Osteocyte (in vitro differentiated cells): Measurements from ENCODE around the gene GRIK4. TPM values are rescaled to one million over a fixed set of nuclear protein-coding genes. Genes with fewer than 3 reads are reported as not detected.

Source experiments
- DNase-seq: peaks from one replicate; pipeline ENCODE4 v3.0.0; 2021; ENCODE audit warnings: mixed read lengths; ENCODE audit not compliant: unreplicated experiment; ENCODE audit errors: extremely low spot score
- H3K27ac Mint-ChIP-seq: one replicate; pipeline ENCODE4 v1.8.0; 2021; ENCODE audit warnings: mild to moderate bottlenecking, mixed read lengths; ENCODE audit not compliant: unreplicated experiment
- H3K27me3 Mint-ChIP-seq: one replicate; pipeline ENCODE4 v1.8.0; 2021; ENCODE audit warnings: mixed read lengths; ENCODE audit not compliant: unreplicated experiment
- H3K36me3 Mint-ChIP-seq: one replicate; pipeline ENCODE4 v1.8.0; 2021; ENCODE audit warnings: mixed read lengths; ENCODE audit not compliant: unreplicated experiment
- H3K4me1 Mint-ChIP-seq: one replicate; pipeline ENCODE4 v1.8.0; 2021; ENCODE audit warnings: mixed read lengths; ENCODE audit not compliant: unreplicated experiment
- H3K4me3 Mint-ChIP-seq: one replicate; pipeline ENCODE4 v1.8.0; 2021; ENCODE audit warnings: mild to moderate bottlenecking, moderate library complexity, mixed read lengths; ENCODE audit not compliant: unreplicated experiment
- H3K9me3 Mint-ChIP-seq: one replicate; pipeline ENCODE4 v1.8.0; 2021; ENCODE audit warnings: mixed read lengths; ENCODE audit not compliant: unreplicated experiment
- total RNA-seq: library from RNA; stranded (reverse); gene quantifications from 2 replicates; pipeline ENCODE4 v1.2.1, GENCODE V29; 2021
- TF ChIP-seq, protein P1 (sequence below): fragments of 200-600 bp; sonication (generic); IDR thresholded peaks from 2 replicates; pipeline ENCODE4 v1.5.0; 2021; ENCODE audit warnings: antibody characterized with exemption, mild to moderate bottlenecking, moderate library complexity

GRIK4 gene
- total RNA-seq, 1 donor from 2014 or later = 0.11 TPM

GRCh38 chr11:120890609-120891320 lies 379.2 kb downstream of the GRIK4 start:
- Mint-ChIP-seq H3K36me3 (no peaks in the 10 kb centered on the region), H3K4me1 (no peaks in the 10 kb centered on the region), H3K9me3 (no peaks in the 10 kb centered on the region), H3K27ac (no peak overlapping the region), H3K4me3 (no peak overlapping the region), H3K27me3 (peaks cover 3% of the 10 kb centered on the region)
- DNase-seq = no peak
- TF ChIP-seq, protein P1, sequence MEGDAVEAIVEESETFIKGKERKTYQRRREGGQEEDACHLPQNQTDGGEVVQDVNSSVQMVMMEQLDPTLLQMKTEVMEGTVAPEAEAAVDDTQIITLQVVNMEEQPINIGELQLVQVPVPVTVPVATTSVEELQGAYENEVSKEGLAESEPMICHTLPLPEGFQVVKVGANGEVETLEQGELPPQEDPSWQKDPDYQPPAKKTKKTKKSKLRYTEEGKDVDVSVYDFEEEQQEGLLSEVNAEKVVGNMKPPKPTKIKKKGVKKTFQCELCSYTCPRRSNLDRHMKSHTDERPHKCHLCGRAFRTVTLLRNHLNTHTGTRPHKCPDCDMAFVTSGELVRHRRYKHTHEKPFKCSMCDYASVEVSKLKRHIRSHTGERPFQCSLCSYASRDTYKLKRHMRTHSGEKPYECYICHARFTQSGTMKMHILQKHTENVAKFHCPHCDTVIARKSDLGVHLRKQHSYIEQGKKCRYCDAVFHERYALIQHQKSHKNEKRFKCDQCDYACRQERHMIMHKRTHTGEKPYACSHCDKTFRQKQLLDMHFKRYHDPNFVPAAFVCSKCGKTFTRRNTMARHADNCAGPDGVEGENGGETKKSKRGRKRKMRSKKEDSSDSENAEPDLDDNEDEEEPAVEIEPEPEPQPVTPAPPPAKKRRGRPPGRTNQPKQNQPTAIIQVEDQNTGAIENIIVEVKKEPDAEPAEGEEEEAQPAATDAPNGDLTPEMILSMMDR = no peak

DNA sequence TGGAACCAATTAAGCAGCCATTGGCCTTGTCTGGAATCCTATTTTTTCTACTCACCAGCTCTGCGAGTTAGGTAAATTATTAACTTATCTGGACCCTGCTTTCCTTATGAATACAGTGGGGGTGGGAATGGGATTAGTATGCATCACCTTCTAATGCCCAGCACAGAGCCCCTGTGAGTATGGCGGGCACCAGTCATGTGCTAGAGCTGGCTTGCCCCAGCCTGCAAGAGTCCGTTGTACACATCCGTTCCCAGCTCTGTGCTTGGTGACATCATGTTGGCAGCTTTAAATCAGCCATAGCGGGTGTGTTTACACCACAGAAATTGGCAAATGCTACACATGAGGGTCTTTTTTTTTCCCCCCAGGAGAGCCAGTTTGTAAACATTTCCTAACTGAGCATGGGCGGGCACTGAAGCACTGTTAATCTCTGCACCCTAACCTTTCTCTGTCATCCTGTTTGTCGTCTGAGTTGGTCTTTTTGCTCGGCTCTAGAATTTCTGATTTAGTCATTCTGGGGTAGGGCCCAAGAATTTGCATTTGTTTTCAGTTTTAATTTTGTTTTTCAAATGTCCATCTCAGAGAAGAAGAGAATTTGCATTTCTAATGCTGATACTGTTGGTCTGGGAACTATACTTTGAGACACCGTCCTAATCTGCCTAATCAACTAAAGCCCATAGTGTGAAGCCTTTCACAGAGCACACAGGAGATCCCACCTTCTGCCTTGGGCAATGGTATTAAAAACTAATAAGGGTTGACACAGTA lies 382.1 kb downstream of the GRIK4 start:
- TF ChIP-seq, protein P1 = no peak
- H3K4me3 Mint-ChIP-seq = no peak overlapping the region
- no peaks in the 10 kb centered on the region for H3K9me3 Mint-ChIP-seq
- H3K4me1 Mint-ChIP-seq = no peaks in the 10 kb centered on the region
- H3K36me3 Mint-ChIP-seq = no peaks in the 10 kb centered on the region
- no peak for DNase-seq
- peaks cover 3% of the 10 kb centered on the region for H3K27me3 Mint-ChIP-seq
- no peak overlapping the region for H3K27ac Mint-ChIP-seq

- H3K27ac Mint-ChIP-seq = no peak overlapping the region
- H3K9me3 Mint-ChIP-seq = no peaks in the 10 kb centered on the region
- H3K36me3 Mint-ChIP-seq = no peaks in the 10 kb centered on the region
- H3K4me3 Mint-ChIP-seq = no peak overlapping the region
- H3K27me3 Mint-ChIP-seq = peaks cover 3% of the 10 kb centered on the region
- DNase-seq = no peak
- H3K4me1 Mint-ChIP-seq = no peaks in the 10 kb centered on the region
- TF ChIP-seq, protein P1 = no peak
Measured at GRCh38 chr11:120894202-120894985, 382.8 kb downstream of the GRIK4 start.

- Mint-ChIP-seq H3K27me3 (peaks cover 6% of the 10 kb centered on the region), H3K4me3 (no peak overlapping the region), H3K4me1 (no peaks in the 10 kb centered on the region), H3K27ac (no peak overlapping the region), H3K36me3 (no peaks in the 10 kb centered on the region), H3K9me3 (no peaks in the 10 kb centered on the region)
- TF ChIP-seq, protein P1 = no peak
- DNase-seq = no peak
Measured at GRCh38 chr11:120896687-120897086, 385.1 kb downstream of the GRIK4 start.

- DNase-seq = no peak
- Mint-ChIP-seq H3K9me3 (no peaks in the 10 kb centered on the region), H3K27ac (no peak overlapping the region), H3K27me3 (peaks cover 6% of the 10 kb centered on the region), H3K36me3 (no peaks in the 10 kb centered on the region), H3K4me3 (no peak overlapping the region), H3K4me1 (no peaks in the 10 kb centered on the region)
- TF ChIP-seq, protein P1 = no peak
Measured at GRCh38 chr11:120898568-120898967, 387.0 kb downstream of the GRIK4 start.
